ENCODE results near the gene TPGS1. TPM values are rescaled to one million over a fixed set of nuclear protein-coding genes. Genes with fewer than 3 reads are reported as not detected.

TPGS1 gene
- total and polyA plus RNA-seq, 2 donors (not counting 1 experiment from before 2014, with no cell fraction given) = 8.1 to 33.8 TPM

DNA sequence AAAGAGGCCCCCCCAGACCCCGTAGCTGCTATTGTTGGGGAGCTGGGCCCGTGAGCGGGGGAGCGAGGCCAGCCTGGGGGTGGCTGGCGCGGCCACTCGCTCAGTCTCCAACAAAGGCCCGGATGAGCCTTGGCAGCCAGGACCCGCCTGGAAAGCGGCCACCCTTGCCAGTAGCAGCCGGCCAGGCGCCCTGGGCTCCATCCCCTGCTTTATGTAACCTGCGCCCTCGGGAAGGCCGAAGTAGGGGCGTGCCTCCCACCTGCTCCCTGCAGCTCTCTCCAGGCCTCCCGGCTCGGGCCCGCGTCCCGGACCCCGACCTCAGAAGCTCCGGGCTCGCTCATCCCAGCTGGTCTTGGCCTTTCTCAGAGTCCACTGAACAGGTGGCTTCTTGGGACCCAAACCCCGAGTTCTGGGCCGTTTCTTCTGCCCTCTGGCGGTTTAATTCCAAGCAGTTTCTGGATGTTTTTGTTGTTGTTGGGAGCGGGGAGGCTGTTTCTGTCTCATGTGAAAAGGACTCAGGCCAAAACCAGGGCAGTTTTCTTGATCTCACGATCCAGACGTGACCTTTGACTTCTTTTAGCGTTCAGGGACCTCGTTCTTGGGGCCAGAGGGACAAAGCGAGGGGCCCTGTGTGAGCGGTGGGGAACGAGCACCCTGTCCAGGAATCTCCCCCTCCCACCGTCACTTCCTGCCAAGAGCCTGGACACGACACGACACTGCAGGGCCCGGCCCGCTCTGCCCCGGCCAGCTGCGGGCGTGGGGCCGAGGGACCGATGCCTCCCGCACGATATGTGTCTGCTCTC is 25.5 kb downstream of the TPGS1 start:
- ATAC-seq (ENCODE audit: low read depth) (no peak), DNase-seq (peak; percentile 68)
- Histone ChIP-seq H3K27me3 (replicated peaks in 1 of 4; ENCODE audit: control extremely low read depth in 1 of 4, control insufficient read depth in 3 of 4, insufficient read depth in 4 of 4, low read length in 3 of 4) (no peaks in the 10 kb centered on the region), H2AFZ (ENCODE audit: insufficient read depth, low read depth, low read length, poor library complexity, severe bottlenecking) (peak overlapping the region; percentile 69), H3K9me3 (ENCODE audit: control extremely low read depth in 1 of 3, control insufficient read depth in 2 of 3, insufficient read depth in 1 of 3, low read length in 2 of 3) (peaks cover 0 to 8% (median 0%) of the 10 kb centered on the region in 3 donors), H3K79me2 (ENCODE audit: control insufficient read depth, insufficient read depth, low read length) (peaks cover 47% of the 10 kb centered on the region), H3K36me3 (replicated peaks in 1 of 2; ENCODE audit: control extremely low read depth in 1 of 2, control insufficient read depth in 1 of 2, extremely low read depth in 1 of 2, insufficient read depth in 2 of 2, low read length in 1 of 2) (peaks cover 0 to 16% of the 10 kb centered on the region in 2 experiments), H3K4me3 (ENCODE audit: control extremely low read depth in 1 of 5, extremely low read depth in 1 of 5, insufficient read depth in 1 of 5, low read depth in 2 of 5, low read length in 4 of 5) (peak overlapping the region; percentile 31 to 92 (median 75)), H3K9ac (ENCODE audit: low read length) (peak overlapping the region; percentile 80), H3K4me1 (ENCODE audit: control insufficient read depth in 2 of 2, insufficient read depth in 2 of 2, low read length in 2 of 2) (peaks cover 12 to 25% of the 10 kb centered on the region in 2 donors), H4K20me1 (ENCODE audit: control insufficient read depth, insufficient read depth, low read length, poor library complexity, severe bottlenecking) (peaks cover 49% of the 10 kb centered on the region), H3K4me2 (replicated peaks; ENCODE audit: low read depth, low read length, poor library complexity, severe bottlenecking) (peak overlapping the region; percentile 100), H3K27ac (ENCODE audit: low read length in 2 of 2) (peak overlapping the region in 1 of 2 donors; percentile 63)
- ChIA-PET CTCF (interaction anchor here (0.5 to 3.8 kb wide), 3 partner anchors 22 to 1623 kb away, joined by 3 to 24 read pairs (median 8); no protein-coding TSS in a partner anchor), POLR2A (interaction anchor here (0.6 to 2.0 kb wide), 3 partner anchors 22 to 52 kb away, joined by 3 to 5 read pairs (median 5); no protein-coding TSS in a partner anchor)
- intact Hi-C loops (cut with micrococcal nuclease) = no loop called here
- peak overlapping the region; percentile 47 for H3K27ac Mint-ChIP-seq
- peak overlapping the region; percentile 79 for H3K4me3 Mint-ChIP-seq
- H3K4me1 Mint-ChIP-seq = peaks cover 13% of the 10 kb centered on the region
- H3K27me3 Mint-ChIP-seq = peaks cover 3% of the 10 kb centered on the region
- no peaks in the 10 kb centered on the region for H3K9me3 Mint-ChIP-seq (ENCODE audit: insufficient read depth)
- TF ChIP-seq CTCF (IDR thresholded peaks at IDR 0.05) (peak; percentile 57), EZH2 (IDR thresholded peaks at IDR 0.05; ENCODE audit: borderline replicate concordance, insufficient read depth, low read depth, low read length, poor library complexity, severe bottlenecking) (no peak)
- 3% methylated on average over 47 of the region's 47 CpGs for WGBS (ENCODE audit: insufficient coverage)
